K562 (cell line): Measurements from ENCODE around the gene DHRS13. TPM values are rescaled to one million over a fixed set of nuclear protein-coding genes. Genes with fewer than 3 reads are reported as not detected.
A peak's percentile ranks its signal among the peaks of the same experiment; 100 is the strongest.

Source experiments
- ARNT ChIP-seq, 2 experiments: fragments of 450-650 bp; IDR thresholded peaks; 2 replicates each; pipeline ENCODE4 v1.6.1; 2016; ENCODE audit warnings: mild to moderate bottlenecking in 1 of 2
- DLX4 ChIP-seq: fragments of 250-450 bp; sonication (Bioruptor Pico); IDR thresholded peaks from 2 replicates; pipeline ENCODE4 v1.6.1; 2021; ENCODE audit warnings: mild to moderate bottlenecking
- ERF ChIP-seq: fragments of 450-650 bp; formaldehyde crosslinking; IDR thresholded peaks from 2 replicates; pipeline ENCODE4 v1.4.0; 2020; ENCODE audit warnings: mild to moderate bottlenecking, mixed read lengths
- KAT7 ChIP-seq: sonication (generic); formaldehyde crosslinking; IDR thresholded peaks from 2 replicates; pipeline ENCODE4 v1.8.0; 2022; ENCODE audit warnings: missing genetic modification reagents, mild to moderate bottlenecking, borderline replicate concordance
- MTF1 ChIP-seq: fragments of 250-450 bp; sonication (Bioruptor Pico); IDR thresholded peaks from 2 replicates; pipeline ENCODE4 v1.9.0; 2021; ENCODE audit warnings: moderate library complexity, mild to moderate bottlenecking, inconsistent platforms, borderline replicate concordance
- TEAD1 ChIP-seq, 2 experiments: fragments of 450-650 bp in 1 of 2; sonication (generic) in 1 of 2; formaldehyde crosslinking; IDR thresholded peaks; 2 replicates each; pipeline versions ENCODE4 v1.4.0 to v1.8.0; 2020 to 2022; ENCODE audit warnings: mild to moderate bottlenecking in 2 of 2, missing genetic modification reagents in 1 of 2
- YBX1 ChIP-seq: fragments of 450-650 bp; IDR thresholded peaks from 2 replicates; pipeline ENCODE4 v1.7.1; 2016; ENCODE audit warnings: mild to moderate bottlenecking
- YY1 ChIP-seq, 3 experiments: IDR thresholded peaks; 2 replicates each; pipeline ENCODE4 v1.6.1; 2011; ENCODE audit warnings: low read length in 2 of 3, mild to moderate bottlenecking in 2 of 3, moderate library complexity in 2 of 3, borderline replicate concordance in 1 of 3, control low read depth in 1 of 3, low read depth in 1 of 3; ENCODE audit not compliant: insufficient read depth in 3 of 3, insufficient replicate concordance in 2 of 3, control insufficient read depth in 1 of 3, insufficient read length in 1 of 3; ENCODE audit errors: extremely low read depth in 1 of 3
- ZC3H4 ChIP-seq: sonication (generic); formaldehyde crosslinking; IDR thresholded peaks from 2 replicates; pipeline ENCODE4 v1.9.0; 2021; ENCODE audit warnings: missing genetic modification reagents, borderline replicate concordance
- ZNF133 ChIP-seq: fragments of 250-450 bp; sonication (Bioruptor Pico); IDR thresholded peaks from 2 replicates; pipeline ENCODE4 v1.4.0; 2020; ENCODE audit warnings: mild to moderate bottlenecking
- ZNF717 ChIP-seq: fragments of 250-450 bp; sonication (Bioruptor Pico); IDR thresholded peaks from 2 replicates; pipeline ENCODE4 v1.5.0; 2021
- polyA plus RNA-seq, 8 experiments: library from polyadenylated mRNA; depleted of rRNA in 4 of 8; stranded (reverse) in 5 of 8; unstranded in 3 of 8; fragments of >200 nt; fragmentation: Nextera tagmentation in 2 of 8; fragmentation: Illumina TruSeq in 1 of 8; extraction: Ambion mirVana in 2 of 8; extraction: Trizol in 1 of 8; gene quantifications; 2 replicates each; pipeline versions ENCODE4 v1.2.1 to v1.2.3, GENCODE V29; 2011 to 2014; ENCODE audit warnings: inconsistent platforms in 1 of 8, missing spikeins in 1 of 8
- total RNA-seq, 7 experiments: library from RNA; depleted of rRNA in 6 of 7; stranded (reverse); fragments of >200 nt in 6 of 7; fragmentation: Illumina TruSeq in 2 of 7; extraction: Trizol in 2 of 7; gene quantifications; 2 replicates each; pipeline versions ENCODE4 v1.2.1 to v1.2.3, GENCODE V29; 2011 to 2021; ENCODE audit warnings: low replicate concordance in 1 of 7
- TF ChIP-seq, protein P1 (sequence below): sonication (generic); formaldehyde crosslinking; IDR thresholded peaks from 2 replicates; pipeline ENCODE4 v1.8.1; 2023; ENCODE audit warnings: missing genetic modification reagents, mild to moderate bottlenecking, borderline replicate concordance

The DHRS13 gene
- total and polyA plus RNA-seq, 9 of the 15 experiments (the other 6 are each of a cell fraction or from before 2014, with no cell fraction given): 0.32 to 52.3 (median 34.3) TPM; not detected in 1

DNA sequence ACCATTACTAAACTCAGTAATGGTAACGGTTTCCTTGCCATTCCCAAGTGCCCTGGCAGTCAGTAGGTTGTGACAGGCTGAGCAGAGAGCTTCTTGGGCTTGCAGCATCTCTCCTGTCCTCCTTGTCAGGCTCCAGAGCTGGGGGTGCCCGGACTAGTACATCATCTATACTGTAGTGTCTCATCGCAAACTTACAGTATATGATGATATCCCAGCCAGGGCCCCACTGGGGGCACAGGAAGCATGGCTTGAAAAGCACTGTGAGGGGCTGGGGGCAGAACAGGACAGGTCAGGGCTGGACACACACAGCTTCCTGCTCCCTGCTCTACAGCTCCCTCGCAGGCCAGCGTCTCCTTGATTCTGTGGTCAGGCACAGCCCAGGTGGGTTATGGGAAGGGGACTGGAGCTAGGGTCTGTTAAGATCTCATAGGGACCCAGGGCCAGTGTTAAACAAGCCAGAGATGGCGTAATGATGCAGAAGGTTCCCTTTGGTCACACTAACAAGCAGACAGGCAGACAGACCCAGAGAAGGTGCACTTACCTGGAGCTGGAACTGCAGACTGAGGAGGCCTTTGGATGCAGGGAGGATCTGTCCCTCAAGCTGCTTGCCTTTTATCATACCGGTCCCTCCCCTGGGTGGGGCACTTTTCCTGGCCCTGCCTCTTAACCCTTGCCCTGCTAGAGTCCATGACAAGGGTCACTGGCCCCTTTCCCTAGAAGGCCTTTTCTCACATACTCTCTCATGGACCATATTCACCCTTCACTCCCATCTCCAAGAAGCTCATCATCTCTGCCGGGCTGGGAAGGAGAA lies 41.3 kb downstream of the DHRS13 start (continued):
- TF ChIP-seq DLX4 (no peak), KAT7 (CRISPR knock-in tag) (no peak), ARNT (IDR thresholded peaks at IDR 0.05) (0 out of 4 replicates have a peak, but pooled peaks of 1 of the 2 experiments have one; percentile 60), ZNF717 (CRISPR knock-in tag) (no peak), ZNF133 (CRISPR knock-in tag) (no peak), TEAD1 (CRISPR knock-in tag; IDR thresholded peaks at IDR 0.05) (0 out of 4 replicates have a peak, but pooled peaks of 1 of the 2 experiments have one; percentile 6), ZC3H4 (CRISPR knock-in tag) (no peak; the same call in 1 of the 2 replicates), YY1 (IDR thresholded peaks at IDR 0.05; ENCODE audit: borderline replicate concordance in 1 of 3, control insufficient read depth in 1 of 3, extremely low read depth in 1 of 3, insufficient read depth in 3 of 3, insufficient read length in 1 of 3, insufficient replicate concordance in 2 of 3, low read depth in 1 of 3, low read length in 2 of 3) (peak in 1 of 3 experiments; percentile 8), MTF1 (CRISPR knock-in tag) (no peak), ERF (CRISPR knock-in tag) (no peak), YBX1 (no peak)
- TF ChIP-seq, protein P1, sequence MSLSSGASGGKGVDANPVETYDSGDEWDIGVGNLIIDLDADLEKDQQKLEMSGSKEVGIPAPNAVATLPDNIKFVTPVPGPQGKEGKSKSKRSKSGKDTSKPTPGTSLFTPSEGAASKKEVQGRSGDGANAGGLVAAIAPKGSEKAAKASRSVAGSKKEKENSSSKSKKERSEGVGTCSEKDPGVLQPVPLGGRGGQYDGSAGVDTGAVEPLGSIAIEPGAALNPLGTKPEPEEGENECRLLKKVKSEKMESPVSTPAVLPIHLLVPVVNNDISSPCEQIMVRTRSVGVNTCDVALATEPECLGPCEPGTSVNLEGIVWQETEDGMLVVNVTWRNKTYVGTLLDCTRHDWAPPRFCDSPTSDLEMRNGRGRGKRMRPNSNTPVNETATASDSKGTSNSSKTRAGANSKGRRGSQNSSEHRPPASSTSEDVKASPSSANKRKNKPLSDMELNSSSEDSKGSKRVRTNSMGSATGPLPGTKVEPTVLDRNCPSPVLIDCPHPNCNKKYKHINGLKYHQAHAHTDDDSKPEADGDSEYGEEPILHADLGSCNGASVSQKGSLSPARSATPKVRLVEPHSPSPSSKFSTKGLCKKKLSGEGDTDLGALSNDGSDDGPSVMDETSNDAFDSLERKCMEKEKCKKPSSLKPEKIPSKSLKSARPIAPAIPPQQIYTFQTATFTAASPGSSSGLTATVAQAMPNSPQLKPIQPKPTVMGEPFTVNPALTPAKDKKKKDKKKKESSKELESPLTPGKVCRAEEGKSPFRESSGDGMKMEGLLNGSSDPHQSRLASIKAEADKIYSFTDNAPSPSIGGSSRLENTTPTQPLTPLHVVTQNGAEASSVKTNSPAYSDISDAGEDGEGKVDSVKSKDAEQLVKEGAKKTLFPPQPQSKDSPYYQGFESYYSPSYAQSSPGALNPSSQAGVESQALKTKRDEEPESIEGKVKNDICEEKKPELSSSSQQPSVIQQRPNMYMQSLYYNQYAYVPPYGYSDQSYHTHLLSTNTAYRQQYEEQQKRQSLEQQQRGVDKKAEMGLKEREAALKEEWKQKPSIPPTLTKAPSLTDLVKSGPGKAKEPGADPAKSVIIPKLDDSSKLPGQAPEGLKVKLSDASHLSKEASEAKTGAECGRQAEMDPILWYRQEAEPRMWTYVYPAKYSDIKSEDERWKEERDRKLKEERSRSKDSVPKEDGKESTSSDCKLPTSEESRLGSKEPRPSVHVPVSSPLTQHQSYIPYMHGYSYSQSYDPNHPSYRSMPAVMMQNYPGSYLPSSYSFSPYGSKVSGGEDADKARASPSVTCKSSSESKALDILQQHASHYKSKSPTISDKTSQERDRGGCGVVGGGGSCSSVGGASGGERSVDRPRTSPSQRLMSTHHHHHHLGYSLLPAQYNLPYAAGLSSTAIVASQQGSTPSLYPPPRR (CRISPR knock-in tag): no peak
